ENCODE data around the gene SOX13.

Gene SOX13

DNA sequence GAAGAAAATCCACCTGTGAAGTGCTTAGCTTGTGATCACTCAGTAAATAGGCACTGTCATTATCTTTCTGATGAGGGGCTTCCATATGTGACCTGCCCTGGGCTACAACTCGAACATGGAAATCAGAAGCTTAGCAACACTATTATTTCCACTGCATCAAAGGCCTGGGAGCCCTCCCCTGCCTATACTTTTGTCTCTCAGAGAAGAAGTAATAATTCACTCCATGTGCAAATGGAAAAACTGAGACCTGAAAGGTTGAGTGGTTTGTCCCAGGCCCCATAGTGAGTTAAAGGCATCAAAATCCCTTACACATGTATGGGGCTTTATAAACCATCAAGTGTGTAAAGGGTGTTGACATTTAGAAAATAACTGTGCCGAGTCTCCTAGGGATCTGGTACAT lies 20.9 kb downstream of the SOX13 start:
- no peaks in the 10 kb centered on the region for H3K27me3 ChIP-seq (ENCODE audit: control insufficient read depth, low read length)
- H3K4me2 ChIP-seq (ENCODE audit: low read length) = no peak overlapping the region
- H4K20me1 ChIP-seq (ENCODE audit: control insufficient read depth, insufficient read depth, low read depth, low read length) = no peaks in the 10 kb centered on the region
- H3K79me2 ChIP-seq (ENCODE audit: control insufficient read depth, low read length) = no peaks in the 10 kb centered on the region
- H3K27ac ChIP-seq (ENCODE audit: low read depth, low read length) = no peak overlapping the region
- no peaks in the 10 kb centered on the region for H3K9me2 ChIP-seq (replicated peaks; ENCODE audit: control insufficient read depth, low read length)
- no peaks in the 10 kb centered on the region for H3F3A ChIP-seq (ENCODE audit: control insufficient read depth, insufficient read depth)
- no peaks in the 10 kb centered on the region for H3K36me3 ChIP-seq (ENCODE audit: control insufficient read depth, low read length)
- no peaks in the 10 kb centered on the region for H3K4me1 ChIP-seq (ENCODE audit: control insufficient read depth, low read length)
- H3K9me3 ChIP-seq (ENCODE audit: control insufficient read depth, insufficient read depth, low read length) = no peaks in the 10 kb centered on the region
- no peak overlapping the region for H3K4me3 ChIP-seq (ENCODE audit: low read length)
- TF ChIP-seq, protein P1, sequence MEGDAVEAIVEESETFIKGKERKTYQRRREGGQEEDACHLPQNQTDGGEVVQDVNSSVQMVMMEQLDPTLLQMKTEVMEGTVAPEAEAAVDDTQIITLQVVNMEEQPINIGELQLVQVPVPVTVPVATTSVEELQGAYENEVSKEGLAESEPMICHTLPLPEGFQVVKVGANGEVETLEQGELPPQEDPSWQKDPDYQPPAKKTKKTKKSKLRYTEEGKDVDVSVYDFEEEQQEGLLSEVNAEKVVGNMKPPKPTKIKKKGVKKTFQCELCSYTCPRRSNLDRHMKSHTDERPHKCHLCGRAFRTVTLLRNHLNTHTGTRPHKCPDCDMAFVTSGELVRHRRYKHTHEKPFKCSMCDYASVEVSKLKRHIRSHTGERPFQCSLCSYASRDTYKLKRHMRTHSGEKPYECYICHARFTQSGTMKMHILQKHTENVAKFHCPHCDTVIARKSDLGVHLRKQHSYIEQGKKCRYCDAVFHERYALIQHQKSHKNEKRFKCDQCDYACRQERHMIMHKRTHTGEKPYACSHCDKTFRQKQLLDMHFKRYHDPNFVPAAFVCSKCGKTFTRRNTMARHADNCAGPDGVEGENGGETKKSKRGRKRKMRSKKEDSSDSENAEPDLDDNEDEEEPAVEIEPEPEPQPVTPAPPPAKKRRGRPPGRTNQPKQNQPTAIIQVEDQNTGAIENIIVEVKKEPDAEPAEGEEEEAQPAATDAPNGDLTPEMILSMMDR (IDR thresholded peaks at IDR 0.05; ENCODE audit: low read depth, low read length, poor library complexity, severe bottlenecking) = no peak
- TF ChIP-seq EZH2phosphoT487 (IDR thresholded peaks at IDR 0.05; ENCODE audit: borderline replicate concordance, low read length) = no peak

DNA sequence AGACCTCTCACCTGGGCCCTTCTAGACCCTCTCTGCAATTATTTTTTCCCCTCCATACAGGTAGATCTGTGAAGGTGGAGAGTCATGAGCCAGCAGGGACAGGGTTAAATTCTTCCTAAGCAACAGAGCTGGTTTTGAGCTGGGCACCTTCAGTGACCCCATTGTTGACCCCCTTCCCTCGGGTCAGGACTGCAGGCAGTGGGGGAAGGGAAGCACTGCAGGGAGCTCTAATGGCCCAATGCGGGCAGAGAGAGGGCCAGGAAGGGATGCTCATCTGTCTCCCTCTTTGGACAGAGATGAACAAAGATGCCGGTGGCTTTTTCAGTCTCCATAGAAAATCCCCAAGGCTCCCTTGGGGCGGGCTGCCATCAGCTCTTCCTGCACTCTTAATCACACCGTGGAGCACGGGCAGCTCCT lies 21.4 kb downstream of the SOX13 start:
- no peaks in the 10 kb centered on the region for H3K79me2 ChIP-seq (ENCODE audit: control insufficient read depth, low read length)
- H3K36me3 ChIP-seq (ENCODE audit: control insufficient read depth, low read length) = no peaks in the 10 kb centered on the region
- H3K27ac ChIP-seq (ENCODE audit: low read depth, low read length) = no peak overlapping the region
- H3K4me2 ChIP-seq (ENCODE audit: low read length) = no peak overlapping the region
- H3K9me2 ChIP-seq (replicated peaks; ENCODE audit: control insufficient read depth, low read length) = no peaks in the 10 kb centered on the region
- H4K20me1 ChIP-seq (ENCODE audit: control insufficient read depth, insufficient read depth, low read depth, low read length) = no peaks in the 10 kb centered on the region
- TF ChIP-seq, protein P1 (IDR thresholded peaks at IDR 0.05; ENCODE audit: low read depth, low read length, poor library complexity, severe bottlenecking) = no peak
- no peak for TF ChIP-seq EZH2phosphoT487 (IDR thresholded peaks at IDR 0.05; ENCODE audit: borderline replicate concordance, low read length)
- H3K4me1 ChIP-seq (ENCODE audit: control insufficient read depth, low read length) = no peaks in the 10 kb centered on the region
- H3K27me3 ChIP-seq (ENCODE audit: control insufficient read depth, low read length) = no peaks in the 10 kb centered on the region
- H3K9me3 ChIP-seq (ENCODE audit: control insufficient read depth, insufficient read depth, low read length) = no peaks in the 10 kb centered on the region
- no peaks in the 10 kb centered on the region for H3F3A ChIP-seq (ENCODE audit: control insufficient read depth, insufficient read depth)
- no peak overlapping the region for H3K4me3 ChIP-seq (ENCODE audit: low read length)

DNA sequence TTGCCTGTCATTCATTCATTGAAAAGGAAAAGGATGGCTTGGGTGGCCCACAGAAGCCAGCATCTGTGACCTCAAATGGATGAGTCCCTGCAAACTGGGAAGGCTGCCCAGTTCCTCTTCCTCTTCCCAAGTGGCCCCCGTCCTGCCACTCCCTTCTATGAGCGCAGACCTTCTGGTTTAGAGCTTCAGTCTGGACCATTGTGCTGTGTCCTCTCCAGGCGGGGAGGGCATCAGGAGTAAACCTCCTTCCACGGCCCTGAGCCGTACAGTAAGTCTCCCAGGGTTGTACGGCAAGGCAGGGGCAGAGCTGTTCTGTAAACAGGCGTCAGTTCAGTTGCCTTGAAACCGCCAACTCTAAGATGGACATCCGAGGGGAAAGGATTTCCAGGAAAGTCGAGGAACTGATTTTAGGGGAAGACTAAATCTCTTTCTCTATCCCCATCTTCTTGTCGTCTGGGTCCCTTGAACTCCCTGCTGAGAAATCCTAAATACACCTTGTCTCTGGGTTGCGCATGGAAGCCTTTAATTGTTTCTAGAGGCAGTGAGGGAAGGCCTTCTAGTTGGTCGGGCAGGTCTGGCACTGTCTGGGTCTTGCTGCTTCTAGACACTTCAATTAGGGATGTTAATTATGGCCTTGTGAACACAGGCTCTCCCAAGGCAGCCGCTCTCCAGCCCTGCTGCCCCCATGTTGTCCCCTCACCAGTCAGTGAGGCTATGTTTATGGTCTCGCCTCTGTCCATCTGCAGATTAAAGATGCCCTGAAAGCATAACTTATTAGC lies 22.1 kb downstream of the SOX13 start:
- no peaks in the 10 kb centered on the region for H4K20me1 ChIP-seq (ENCODE audit: control insufficient read depth, insufficient read depth, low read depth, low read length)
- no peaks in the 10 kb centered on the region for H3F3A ChIP-seq (ENCODE audit: control insufficient read depth, insufficient read depth)
- H3K27me3 ChIP-seq (ENCODE audit: control insufficient read depth, low read length) = no peaks in the 10 kb centered on the region
- no peaks in the 10 kb centered on the region for H3K79me2 ChIP-seq (ENCODE audit: control insufficient read depth, low read length)
- no peaks in the 10 kb centered on the region for H3K4me1 ChIP-seq (ENCODE audit: control insufficient read depth, low read length)
- no peak overlapping the region for H3K4me3 ChIP-seq (ENCODE audit: low read length)
- no peaks in the 10 kb centered on the region for H3K9me3 ChIP-seq (ENCODE audit: control insufficient read depth, insufficient read depth, low read length)
- no peak overlapping the region for H3K27ac ChIP-seq (ENCODE audit: low read depth, low read length)
- TF ChIP-seq EZH2phosphoT487 (IDR thresholded peaks at IDR 0.05; ENCODE audit: borderline replicate concordance, low read length) = no peak
- TF ChIP-seq, protein P1 (IDR thresholded peaks at IDR 0.05; ENCODE audit: low read depth, low read length, poor library complexity, severe bottlenecking) = no peak
- H3K9me2 ChIP-seq (replicated peaks; ENCODE audit: control insufficient read depth, low read length) = no peaks in the 10 kb centered on the region
- H3K36me3 ChIP-seq (ENCODE audit: control insufficient read depth, low read length) = no peaks in the 10 kb centered on the region
- H3K4me2 ChIP-seq (ENCODE audit: low read length) = no peak overlapping the region

Data from DOHH2 (cell line).